C4-2B (cell line): Measurements from ENCODE around the gene ABCB11.

ENCODE experiments used
- ZFX ChIP-seq: fragments of 450-650 bp; IDR thresholded peaks from 2 replicates; pipeline ENCODE4 v1.6.1; 2017
- TF ChIP-seq, protein P1 (sequence below): fragments of 450-650 bp; conservative IDR thresholded peaks from 2 replicates; pipeline ENCODE4 v1.5.1; 2017; ENCODE audit warnings: mild to moderate bottlenecking

DNA sequence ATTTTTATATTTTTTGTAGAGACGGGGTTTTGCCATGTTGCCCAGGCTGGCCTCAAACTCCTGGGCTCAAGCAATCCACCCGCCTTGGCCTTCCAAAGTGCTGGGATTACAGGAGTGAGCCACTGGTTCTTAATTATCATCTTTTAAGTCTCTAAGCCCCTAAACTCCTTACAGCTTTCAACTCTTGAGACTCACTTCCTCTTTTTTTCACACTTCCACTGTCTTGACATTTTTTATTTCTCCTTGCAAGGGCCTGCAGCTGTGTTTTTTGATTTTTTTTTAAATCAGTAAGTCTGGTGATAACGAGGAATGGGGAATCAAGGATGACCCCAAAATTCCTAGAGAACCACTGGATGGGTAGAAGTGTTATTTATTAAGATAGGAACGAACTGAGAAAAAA lies 8.6 kb upstream of the ABCB11 start:
- TF ChIP-seq, protein P1, sequence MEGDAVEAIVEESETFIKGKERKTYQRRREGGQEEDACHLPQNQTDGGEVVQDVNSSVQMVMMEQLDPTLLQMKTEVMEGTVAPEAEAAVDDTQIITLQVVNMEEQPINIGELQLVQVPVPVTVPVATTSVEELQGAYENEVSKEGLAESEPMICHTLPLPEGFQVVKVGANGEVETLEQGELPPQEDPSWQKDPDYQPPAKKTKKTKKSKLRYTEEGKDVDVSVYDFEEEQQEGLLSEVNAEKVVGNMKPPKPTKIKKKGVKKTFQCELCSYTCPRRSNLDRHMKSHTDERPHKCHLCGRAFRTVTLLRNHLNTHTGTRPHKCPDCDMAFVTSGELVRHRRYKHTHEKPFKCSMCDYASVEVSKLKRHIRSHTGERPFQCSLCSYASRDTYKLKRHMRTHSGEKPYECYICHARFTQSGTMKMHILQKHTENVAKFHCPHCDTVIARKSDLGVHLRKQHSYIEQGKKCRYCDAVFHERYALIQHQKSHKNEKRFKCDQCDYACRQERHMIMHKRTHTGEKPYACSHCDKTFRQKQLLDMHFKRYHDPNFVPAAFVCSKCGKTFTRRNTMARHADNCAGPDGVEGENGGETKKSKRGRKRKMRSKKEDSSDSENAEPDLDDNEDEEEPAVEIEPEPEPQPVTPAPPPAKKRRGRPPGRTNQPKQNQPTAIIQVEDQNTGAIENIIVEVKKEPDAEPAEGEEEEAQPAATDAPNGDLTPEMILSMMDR: no peak
- no peak for TF ChIP-seq ZFX
